Thoracic aorta (tissue), 2 donors: ENCODE results near the gene ENPP1. TPM values are rescaled to one million over a fixed set of nuclear protein-coding genes. Genes with fewer than 3 reads are reported as not detected.

Experiments used
- ATAC-seq: fragments of 150-250 bp; one replicate; pipeline ENCODE4 v1.8.0; 2017; ENCODE audit warnings: low read depth; ENCODE audit not compliant: insufficient number of reproducible peaks, low FRiP score
- DNase-seq: peaks from one replicate; pipeline ENCODE4 v3.0.0-alpha.2; 2020; ENCODE audit warnings: low spot score
- H3K27ac ChIP-seq, 2 donors: fragments of 200-600 bp; sonication (generic); 1 replicate in 1 of 2; 2 replicates in 1 of 2; pipeline ENCODE4 v1.5.1; 2016; ENCODE audit warnings: mild to moderate bottlenecking in 2 of 2, moderate library complexity in 2 of 2
- H3K27me3 ChIP-seq: fragments of 200-600 bp; sonication (generic); replicated peaks from 2 replicates; pipeline ENCODE4 v1.6.0; 2016; ENCODE audit warnings: mild to moderate bottlenecking; ENCODE audit not compliant: insufficient read depth
- H3K36me3 ChIP-seq: fragments of 200-600 bp; sonication (generic); one replicate; pipeline ENCODE4 v1.5.1; 2016
- H3K4me1 ChIP-seq, 2 donors: fragments of 200-600 bp; sonication (generic); 1 replicate in 1 of 2; 2 replicates in 1 of 2; pipeline versions ENCODE4 v1.5.1 to v1.6.0; 2016; ENCODE audit warnings: low read depth in 2 of 2, mild to moderate bottlenecking in 1 of 2; ENCODE audit not compliant: control insufficient read depth in 1 of 2
- H3K4me3 ChIP-seq: fragments of 200-600 bp; sonication (generic); 2 replicates; pipeline ENCODE4 v1.5.1; 2016; ENCODE audit warnings: mild to moderate bottlenecking
- H3K9me3 ChIP-seq: fragments of 200-600 bp; sonication (generic); 2 replicates; pipeline ENCODE4 v1.5.1; 2016
- CTCF ChIP-seq: fragments of 200-600 bp; sonication (generic); IDR thresholded peaks from one replicate; pipeline ENCODE4 v1.5.1; 2019; ENCODE audit warnings: antibody characterized with exemption
- total RNA-seq, 2 donors: library from RNA; depleted of rRNA; stranded (reverse); fragments of >200 nt; gene quantifications; one replicate each; pipeline versions ENCODE4 v1.1.0 to v1.2.3, GENCODE V29; 2016

The ENPP1 gene
- total RNA-seq, 2 donors from 2014 or later, result 27.8 to 40.5 TPM

GRCh38 chr6:131832363-131832762 is 24.5 kb downstream of the ENPP1 start:
- Histone ChIP-seq H3K9me3 (no peaks in the 10 kb centered on the region), H3K36me3 (no peaks in the 10 kb centered on the region), H3K27ac (peak overlapping the region in 1 of 2 donors; percentile 72), H3K4me1 (peaks cover 11 to 37% of the 10 kb centered on the region in 2 donors), H3K27me3 (no peaks in the 10 kb centered on the region), H3K4me3 (no peak overlapping the region)
- ATAC-seq (no peak), DNase-seq (no peak)
- no peak for TF ChIP-seq CTCF

- Histone ChIP-seq H3K27ac (no peak overlapping the region), H3K36me3 (no peaks in the 10 kb centered on the region), H3K27me3 (no peaks in the 10 kb centered on the region), H3K4me3 (no peak overlapping the region), H3K9me3 (no peaks in the 10 kb centered on the region), H3K4me1 (no peaks in the 10 kb centered on the region)
- no peak for TF ChIP-seq CTCF
- ATAC-seq (no peak), DNase-seq (no peak)
Observed at GRCh38 chr6:131838051-131838450, 30.2 kb downstream of the ENPP1 start.

- no peak for DNase-seq
Observed at GRCh38 chr6:131839388-131839787, 31.6 kb downstream of the ENPP1 start.

GRCh38 chr6:131840441-131840840 is 32.6 kb downstream of the ENPP1 start:
- H3K27ac ChIP-seq, result no peak overlapping the region
- TF ChIP-seq CTCF, result no peak
- no peak overlapping the region for H3K4me3 ChIP-seq
- ATAC-seq, result no peak
- H3K4me1 ChIP-seq, result no peaks in the 10 kb centered on the region
- no peaks in the 10 kb centered on the region for H3K9me3 ChIP-seq
- no peaks in the 10 kb centered on the region for H3K27me3 ChIP-seq
- no peak for DNase-seq
- H3K36me3 ChIP-seq, result no peaks in the 10 kb centered on the region

More at GRCh38 chr6:131839388-131839787, 31.6 kb downstream of the ENPP1 start:
- no peaks in the 10 kb centered on the region for H3K4me1 ChIP-seq
- H3K4me3 ChIP-seq, result no peak overlapping the region
- ATAC-seq, result no peak
- H3K27me3 ChIP-seq, result no peaks in the 10 kb centered on the region
- H3K9me3 ChIP-seq, result no peaks in the 10 kb centered on the region
- TF ChIP-seq CTCF, result no peak
- no peaks in the 10 kb centered on the region for H3K36me3 ChIP-seq
- H3K27ac ChIP-seq, result no peak overlapping the region

GRCh38 chr6:131840936-131841583 is 33.2 kb downstream of the ENPP1 start:
- no peak for TF ChIP-seq CTCF
- no peak for ATAC-seq

More at GRCh38 chr6:131840936-131841583, 33.2 kb downstream of the ENPP1 start:
- H3K36me3 ChIP-seq, result no peaks in the 10 kb centered on the region
- no peaks in the 10 kb centered on the region for H3K27me3 ChIP-seq
- DNase-seq, result no peak
- no peak overlapping the region for H3K27ac ChIP-seq
- no peaks in the 10 kb centered on the region for H3K9me3 ChIP-seq
- no peaks in the 10 kb centered on the region for H3K4me1 ChIP-seq
- no peak overlapping the region for H3K4me3 ChIP-seq
